Measurements from ENCODE around the gene STAG3. TPM values are rescaled to one million over a fixed set of nuclear protein-coding genes. Genes with fewer than 3 reads are reported as not detected.

Gene STAG3
- total and polyA plus RNA-seq, 2 experiments from 2014 or later = 4.6 to 4.7 TPM

GRCh38 chr7:100158229-100159098, 19.3 kb upstream of the STAG3 start, which contains the start of gene TRAPPC14 (continued):
- TF ChIP-seq ZNF462 (CRISPR knock-in tag; IDR thresholded peaks at IDR 0.05) (no peak), CREB1 (CRISPR knock-in tag; IDR thresholded peaks at IDR 0.05; ENCODE audit: low read depth) (no peak; the same call in 1 of the 2 replicates), EZH2phosphoT487 (IDR thresholded peaks at IDR 0.05; ENCODE audit: unreplicated experiment) (no peak), EZH2 (IDR thresholded peaks at IDR 0.05; ENCODE audit: low read depth, unreplicated experiment) (no peak), NANOG (IDR thresholded peaks at IDR 0.05; ENCODE audit: borderline replicate concordance) (no peak), STAT1 (IDR thresholded peaks at IDR 0.05; ENCODE audit: unreplicated experiment) (no peak), JUNB (IDR thresholded peaks at IDR 0.05; ENCODE audit: unreplicated experiment) (no peak), REST (IDR thresholded peaks at IDR 0.05; ENCODE audit: unreplicated experiment) (no peak)

Measured in GM23338 (cell line).